GM21619 (cell line): ENCODE results near the gene HLF.

ENCODE experiments used
- ATAC-seq: cut with Tn5 transposase; IDR thresholded peaks from one replicate; pipeline ENCODE4 v1.9.1; 2021; ENCODE audit not compliant: unreplicated experiment

Gene HLF

GRCh38 chr17:55307879-55308278, 43.1 kb downstream of the HLF start:
- no peak for ATAC-seq

- ATAC-seq: no peak
Observed at GRCh38 chr17:55308613-55309391, 44.0 kb downstream of the HLF start.

- no peak for ATAC-seq
Observed at GRCh38 chr17:55311767-55312375, 47.1 kb downstream of the HLF start.

GRCh38 chr17:55312852-55313251, 48.1 kb downstream of the HLF start:
- no peak for ATAC-seq

GRCh38 chr17:55314061-55314783, 49.5 kb downstream of the HLF start:
- no peak for ATAC-seq

GRCh38 chr17:55314784-55315491, 50.2 kb downstream of the HLF start:
- ATAC-seq: no peak

- ATAC-seq: no peak
Observed at GRCh38 chr17:55316499-55316898, 51.7 kb downstream of the HLF start.

GRCh38 chr17:55317284-55317683, 52.5 kb downstream of the HLF start:
- no peak for ATAC-seq

GRCh38 chr17:55318081-55318480, 53.3 kb downstream of the HLF start:
- no peak for ATAC-seq

- no peak for ATAC-seq
Observed at GRCh38 chr17:55318715-55319487, 54.1 kb downstream of the HLF start.

- no peak for ATAC-seq
Observed at GRCh38 chr17:55319933-55320593, 55.3 kb downstream of the HLF start.

GRCh38 chr17:55320594-55321426, 56.0 kb downstream of the HLF start:
- ATAC-seq: no peak

GRCh38 chr17:55321427-55322060, 56.8 kb downstream of the HLF start:
- ATAC-seq: no peak

- no peak for ATAC-seq
Observed at GRCh38 chr17:55322453-55322985, 57.8 kb downstream of the HLF start.

GRCh38 chr17:55323518-55324295, 58.9 kb downstream of the HLF start:
- ATAC-seq: no peak

GRCh38 chr17:55324296-55324978, 59.7 kb downstream of the HLF start:
- ATAC-seq: no peak

- no peak for ATAC-seq
Observed at GRCh38 chr17:55325406-55325805, 60.6 kb downstream of the HLF start.
